ENCODE results near the gene KCTD15.

GRCh38 chr19:33777753-33778088 lies 18.9 kb upstream of the KCTD15 start:
- no peak for TF ChIP-seq CTCF (conservative IDR thresholded peaks at IDR 0.05; ENCODE audit: low read length)
- no peak for TF ChIP-seq EZH2phosphoT487 (IDR thresholded peaks at IDR 0.05; ENCODE audit: borderline replicate concordance, low read depth, low read length)
